Mucosa of descending colon (tissue), 3 donors: Measurements from ENCODE around the gene ANP32D. TPM values are rescaled to one million over a fixed set of nuclear protein-coding genes. Genes with fewer than 3 reads are reported as not detected.
A peak's percentile ranks its signal among the peaks of the same experiment; 100 is the strongest.
"Not testable (repeated sequence)": the region's sequence is repeated elsewhere in the genome, so short reads cannot be mapped to it uniquely, and the experiment has no call there.

Experiments used
- ATAC-seq: fragments of 200-7000 bp; cut with Tn5 transposase; one replicate; pipeline ENCODE4 v1.9.1; 2020; ENCODE audit warnings: mild to moderate bottlenecking, moderate library complexity
- DNase-seq, 3 donors: peaks; one replicate each; pipeline ENCODE4 v3.0.0-alpha.2; 2020
- H3K36me3 ChIP-seq: fragments of 200-600 bp; one replicate; pipeline ENCODE4 v1.8.0; 2021; ENCODE audit warnings: low read depth, mild to moderate bottlenecking
- H3K4me1 ChIP-seq: fragments of 200-600 bp; one replicate; pipeline ENCODE4 v1.8.0; 2021; ENCODE audit warnings: low read depth, mild to moderate bottlenecking
- H3K4me3 ChIP-seq: fragments of 200-600 bp; one replicate; pipeline ENCODE4 v1.8.0; 2021; ENCODE audit warnings: mild to moderate bottlenecking
- H3K9me3 ChIP-seq: fragments of 200-600 bp; one replicate; pipeline ENCODE4 v1.8.0; 2021; ENCODE audit warnings: mild to moderate bottlenecking
- intact Hi-C, 2 donors: fragments of 100-400 bp; cut with DNase I in 1 of 2; cut with micrococcal nuclease in 1 of 2; formaldehyde crosslinking; loops; one replicate each; pipeline versions ENCODE4 v1.11.0 to v1.11.1; 2022; cut with DNase I, micrococcal nuclease
- total RNA-seq, 3 donors: library from RNA; stranded (reverse); fragmentation: NEBNext Ultra II Directional in 2 of 3; extraction: Animal tissue kit (Norgen Biotek cat#: 25700) in 2 of 3; gene quantifications; one replicate each; pipeline versions ENCODE4 v1.2.1 to v1.2.4, GENCODE V29; 2021 to 2023
- TF ChIP-seq, protein P1 (sequence below): fragments of 200-600 bp; IDR thresholded peaks from one replicate; pipeline ENCODE4 v1.8.0; 2022; ENCODE audit warnings: antibody characterized with exemption, mild to moderate bottlenecking
- donor health status: DM: no; HTN: no; CAD: no; lungs with moderate emphysema.
- donor health status: DM: no; HTN: no; CAD: no.
- donor health status: DM: no; HTN: yes; CAD: no.

The ANP32D gene
- total RNA-seq, 3 donors from 2014 or later, result not detected

- TF ChIP-seq, protein P1, sequence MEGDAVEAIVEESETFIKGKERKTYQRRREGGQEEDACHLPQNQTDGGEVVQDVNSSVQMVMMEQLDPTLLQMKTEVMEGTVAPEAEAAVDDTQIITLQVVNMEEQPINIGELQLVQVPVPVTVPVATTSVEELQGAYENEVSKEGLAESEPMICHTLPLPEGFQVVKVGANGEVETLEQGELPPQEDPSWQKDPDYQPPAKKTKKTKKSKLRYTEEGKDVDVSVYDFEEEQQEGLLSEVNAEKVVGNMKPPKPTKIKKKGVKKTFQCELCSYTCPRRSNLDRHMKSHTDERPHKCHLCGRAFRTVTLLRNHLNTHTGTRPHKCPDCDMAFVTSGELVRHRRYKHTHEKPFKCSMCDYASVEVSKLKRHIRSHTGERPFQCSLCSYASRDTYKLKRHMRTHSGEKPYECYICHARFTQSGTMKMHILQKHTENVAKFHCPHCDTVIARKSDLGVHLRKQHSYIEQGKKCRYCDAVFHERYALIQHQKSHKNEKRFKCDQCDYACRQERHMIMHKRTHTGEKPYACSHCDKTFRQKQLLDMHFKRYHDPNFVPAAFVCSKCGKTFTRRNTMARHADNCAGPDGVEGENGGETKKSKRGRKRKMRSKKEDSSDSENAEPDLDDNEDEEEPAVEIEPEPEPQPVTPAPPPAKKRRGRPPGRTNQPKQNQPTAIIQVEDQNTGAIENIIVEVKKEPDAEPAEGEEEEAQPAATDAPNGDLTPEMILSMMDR, result no peak
- DNase-seq, result no peak
- intact Hi-C loops, result no loop called here
- Histone ChIP-seq H3K9me3 (no peaks in the 10 kb centered on the region), H3K4me3 (no peak overlapping the region), H3K36me3 (no peaks in the 10 kb centered on the region), H3K4me1 (no peaks in the 10 kb centered on the region)
- ATAC-seq, result no peak
These were observed 17.2 kb upstream of the ANP32D start for GRCh38 chr12:48455116-48455515.

DNA sequence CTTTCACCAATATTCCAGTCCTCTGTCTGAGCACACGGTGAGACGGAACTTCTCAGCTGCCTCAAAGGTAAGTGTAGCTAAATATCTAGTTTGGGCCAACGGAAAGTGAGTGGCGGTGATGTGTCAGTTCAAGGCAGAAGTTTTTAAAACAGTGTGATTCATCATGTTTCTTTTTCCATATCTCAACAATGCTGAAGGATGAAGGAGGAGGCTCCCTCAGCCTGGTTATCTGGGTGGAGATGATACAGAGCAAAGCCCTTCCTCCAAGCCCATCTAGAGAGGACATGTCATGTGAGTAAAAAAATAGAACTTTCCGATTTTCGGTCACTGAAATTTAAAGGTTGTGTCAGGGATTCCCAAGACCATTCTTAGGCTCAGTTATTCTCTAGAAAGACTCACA, 13.1 kb upstream of the ANP32D start:
- no peaks in the 10 kb centered on the region for H3K4me1 ChIP-seq

GRCh38 chr12:48469027-48469426, 3.3 kb upstream of the ANP32D start:
- H3K4me3 ChIP-seq, H3K36me3 ChIP-seq, H3K4me1 ChIP-seq, intact Hi-C loops, ATAC-seq, DNase-seq: not testable (repeated sequence)
- peaks cover 29% of the 10 kb centered on the region for H3K9me3 ChIP-seq

More for the DNA sequence above, 13.1 kb upstream of the ANP32D start:
- Histone ChIP-seq H3K4me3 (no peak overlapping the region), H3K9me3 (no peaks in the 10 kb centered on the region), H3K36me3 (no peaks in the 10 kb centered on the region)
- TF ChIP-seq, protein P1, result no peak
- ATAC-seq (no peak), DNase-seq (no peak)
- intact Hi-C loops, result no loop called here

- DNase-seq, result no peak
- TF ChIP-seq, protein P1, result no peak
- peaks cover 27% of the 10 kb centered on the region for H3K9me3 ChIP-seq
- intact Hi-C loops, result no loop called here
- H3K36me3 ChIP-seq, result no peaks in the 10 kb centered on the region
- ATAC-seq, result no peak
- no peaks in the 10 kb centered on the region for H3K4me1 ChIP-seq
- H3K4me3 ChIP-seq, result no peak overlapping the region
These were observed 702 bp downstream of the ANP32D start for GRCh38 chr12:48473061-48473460.

GRCh38 chr12:48474497-48474896, 2.1 kb downstream of the ANP32D start:
- peaks cover 14% of the 10 kb centered on the region for H3K9me3 ChIP-seq
- H3K4me1 ChIP-seq, H3K4me3 ChIP-seq, ATAC-seq, H3K36me3 ChIP-seq, intact Hi-C loops: not testable (repeated sequence)
- DNase-seq, result peak in 1 of 3 donors; percentile 3

GRCh38 chr12:48482198-48482597, 9.8 kb downstream of the ANP32D start, which contains the start of gene C12orf54:
C12orf54 (plus strand) TSS chr12:48482498; CDS start chr12:48483297, 799 bp downstream.
- no peak for DNase-seq
- Histone ChIP-seq H3K9me3 (no peaks in the 10 kb centered on the region), H3K4me3 (no peak within 1 kb of the TSS), H3K36me3 (no peaks in the 10 kb centered on the region), H3K4me1 (no peaks in the 10 kb centered on the region)
- intact Hi-C loops, result no loop called here
- ATAC-seq, result no peak
- TF ChIP-seq, protein P1, result no peak

DNA sequence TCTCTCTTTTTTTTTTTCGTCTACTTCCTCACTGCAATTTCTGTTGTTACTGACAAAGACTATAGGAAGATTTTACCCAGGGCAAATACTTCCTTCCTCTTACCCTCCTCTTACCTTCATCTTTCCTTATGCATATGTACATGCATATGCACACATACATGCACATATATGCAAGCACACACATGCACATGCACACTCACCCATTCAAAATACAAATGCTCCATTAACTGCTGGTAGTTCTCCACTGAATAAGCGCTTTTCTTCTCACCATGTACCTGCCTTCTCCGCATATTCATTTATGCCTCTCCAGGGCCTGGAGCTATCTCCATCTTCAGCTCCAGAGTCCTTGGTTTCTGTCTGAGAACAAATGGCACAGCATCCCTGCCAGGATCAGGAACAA, 10.6 kb downstream of the ANP32D start:
- ATAC-seq (no peak), DNase-seq (no peak)
- no peaks in the 10 kb centered on the region for H3K9me3 ChIP-seq
- H3K4me3 ChIP-seq, result no peak overlapping the region
- H3K4me1 ChIP-seq, result no peaks in the 10 kb centered on the region
- intact Hi-C loops, result no loop called here
- no peaks in the 10 kb centered on the region for H3K36me3 ChIP-seq
- TF ChIP-seq, protein P1, result no peak
